Activated T-cell treated with anti-CD3 and anti-CD28 coated beads for 4 hours (primary cell): Measurements from ENCODE around the gene TMBIM1.
"Not testable (repeated sequence)": the region's sequence is repeated elsewhere in the genome, so short reads cannot be mapped to it uniquely, and the experiment has no call there.

Experiments
- DNase-seq: peaks from one replicate; pipeline ENCODE4 v3.0.0-alpha.2; 2020

The TMBIM1 gene

DNA sequence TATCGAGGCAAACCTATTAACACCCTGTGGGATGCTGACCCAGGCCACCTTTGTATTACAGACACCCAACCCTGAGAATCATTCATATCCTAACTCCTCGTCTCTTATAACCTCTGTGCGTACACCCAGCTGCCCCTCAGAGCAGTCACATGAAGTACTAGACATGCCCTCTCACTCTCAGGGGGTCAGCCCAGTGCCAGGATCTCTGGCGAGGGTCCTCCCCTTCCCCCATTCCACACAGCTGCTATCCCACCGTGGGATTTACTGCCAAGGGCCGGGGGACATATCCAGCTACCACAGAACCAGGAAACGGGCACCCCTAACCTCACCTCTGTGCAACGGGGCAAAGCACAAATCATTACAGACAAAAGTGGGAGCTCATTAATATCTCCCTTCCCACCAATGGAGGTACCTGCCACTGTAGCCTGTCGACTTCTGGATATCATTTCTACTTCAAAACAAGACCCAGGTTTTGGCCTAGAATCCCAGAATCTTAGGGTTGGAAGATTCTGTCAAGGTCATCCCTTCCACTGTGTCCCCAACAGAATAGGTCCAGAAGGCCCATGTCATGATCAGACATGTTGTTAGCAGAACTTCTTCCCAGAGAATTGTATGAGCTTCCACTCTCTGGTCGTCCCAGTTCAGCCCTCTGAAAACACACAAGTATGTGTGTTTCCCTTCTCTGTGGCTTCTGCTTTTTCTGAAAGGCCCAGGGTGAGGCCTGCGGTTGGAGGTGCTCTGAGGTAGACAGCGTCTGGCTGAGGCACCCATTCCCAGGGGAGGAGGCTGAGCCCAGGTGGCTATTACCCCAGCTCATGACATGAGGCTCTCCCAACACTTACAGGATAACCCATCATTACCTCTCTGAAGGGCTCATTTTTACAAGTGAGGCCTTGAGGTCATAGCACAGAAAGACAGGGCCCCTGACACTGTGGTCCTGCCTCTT, 1.7 kb downstream of the TMBIM1 start:
- no peak for DNase-seq

DNA sequence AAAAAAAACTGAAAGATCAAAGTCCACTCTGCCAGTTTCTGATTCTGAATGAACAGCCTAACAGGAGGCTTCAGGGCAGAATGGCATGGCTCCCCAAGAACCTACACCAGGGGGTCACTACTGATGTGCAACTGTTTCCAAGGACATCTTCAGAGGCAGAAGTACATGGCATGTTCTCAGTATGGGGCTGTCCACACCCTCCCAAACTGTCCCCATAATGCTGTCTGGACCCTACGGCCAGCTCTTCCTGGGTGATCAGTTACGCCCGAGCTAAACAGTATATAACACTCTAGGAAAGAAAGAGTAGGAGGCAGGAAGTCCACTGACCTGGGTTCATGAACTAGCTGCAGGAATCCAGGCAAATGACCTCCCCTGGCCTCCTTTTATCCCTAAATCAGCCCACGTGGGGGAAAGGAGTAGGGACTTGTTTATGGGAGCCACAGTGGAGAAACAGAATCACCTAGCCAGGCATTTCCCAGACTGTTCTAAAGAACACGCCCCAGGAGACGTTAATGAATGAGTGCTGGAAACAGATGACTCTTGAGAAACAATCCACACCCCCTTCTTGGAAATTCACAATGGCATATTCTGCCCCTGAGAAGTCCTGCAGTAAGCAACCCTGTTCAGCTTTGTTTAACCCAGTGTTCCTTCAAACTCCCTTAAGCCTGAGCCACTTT, 2.5 kb downstream of the TMBIM1 start:
- DNase-seq = no peak

DNA sequence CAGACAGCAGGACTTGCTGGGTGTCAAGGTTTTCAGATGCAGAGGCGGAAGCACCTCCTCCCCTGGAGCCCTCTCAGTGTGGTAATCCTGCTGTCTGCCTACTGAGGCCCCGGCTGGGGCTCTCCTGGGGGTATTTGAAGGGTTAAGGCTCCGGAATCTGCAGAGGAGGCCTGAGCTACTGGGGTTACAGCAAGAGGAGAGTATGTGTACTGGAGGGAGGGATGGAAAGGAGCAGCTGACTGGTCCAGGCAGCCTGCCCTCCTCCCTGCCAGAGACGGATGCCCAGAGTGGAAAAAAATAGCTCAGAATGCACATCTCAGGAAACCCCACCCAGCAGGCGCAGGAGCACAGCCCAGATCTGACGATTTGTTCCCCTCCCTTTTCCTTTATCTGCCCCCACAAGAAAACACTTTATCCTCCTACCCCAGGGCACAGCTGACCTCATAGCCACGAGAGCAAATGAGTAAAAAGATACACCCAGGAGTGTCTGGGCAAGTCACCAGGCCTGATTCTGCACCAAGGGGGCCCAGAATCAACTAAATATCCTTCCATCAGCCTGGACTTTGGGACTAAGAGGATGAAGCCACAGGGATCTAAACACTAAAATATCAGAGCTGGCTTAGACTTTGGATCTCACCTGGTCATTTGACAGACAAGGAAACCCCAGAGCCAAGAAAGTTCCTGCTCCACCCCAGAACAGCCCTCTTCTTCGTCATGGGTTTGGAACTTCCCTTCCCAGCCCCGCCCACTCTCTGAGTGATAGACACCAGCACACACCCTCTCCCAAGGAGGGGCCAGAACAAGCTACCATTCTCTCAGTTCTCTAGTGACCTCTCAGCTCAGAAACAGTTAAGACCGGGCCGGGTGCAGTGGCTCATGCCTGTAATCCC, 5.5 kb downstream of the TMBIM1 start:
- peak; percentile 61 for DNase-seq

DNA sequence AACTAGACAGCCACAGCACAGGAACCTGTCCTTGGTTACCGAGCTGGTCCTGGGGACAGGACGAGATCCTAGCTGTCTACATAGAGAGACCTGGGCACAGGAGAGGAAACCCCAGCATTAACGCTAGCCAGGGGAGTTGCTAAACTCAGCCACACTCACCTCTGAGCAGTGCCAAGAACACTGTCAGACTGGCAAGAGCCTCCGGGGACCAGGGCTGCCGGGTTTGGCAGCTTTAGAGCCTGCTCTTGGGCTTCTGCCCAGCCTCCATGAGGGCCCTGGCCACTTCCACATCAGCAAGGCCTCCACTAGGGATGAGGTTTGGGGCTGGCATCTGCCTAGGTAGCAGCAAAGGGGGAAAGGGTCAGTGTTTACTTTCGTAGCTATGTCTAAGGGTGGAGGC, 6.7 kb downstream of the TMBIM1 start:
- no peak for DNase-seq

DNA sequence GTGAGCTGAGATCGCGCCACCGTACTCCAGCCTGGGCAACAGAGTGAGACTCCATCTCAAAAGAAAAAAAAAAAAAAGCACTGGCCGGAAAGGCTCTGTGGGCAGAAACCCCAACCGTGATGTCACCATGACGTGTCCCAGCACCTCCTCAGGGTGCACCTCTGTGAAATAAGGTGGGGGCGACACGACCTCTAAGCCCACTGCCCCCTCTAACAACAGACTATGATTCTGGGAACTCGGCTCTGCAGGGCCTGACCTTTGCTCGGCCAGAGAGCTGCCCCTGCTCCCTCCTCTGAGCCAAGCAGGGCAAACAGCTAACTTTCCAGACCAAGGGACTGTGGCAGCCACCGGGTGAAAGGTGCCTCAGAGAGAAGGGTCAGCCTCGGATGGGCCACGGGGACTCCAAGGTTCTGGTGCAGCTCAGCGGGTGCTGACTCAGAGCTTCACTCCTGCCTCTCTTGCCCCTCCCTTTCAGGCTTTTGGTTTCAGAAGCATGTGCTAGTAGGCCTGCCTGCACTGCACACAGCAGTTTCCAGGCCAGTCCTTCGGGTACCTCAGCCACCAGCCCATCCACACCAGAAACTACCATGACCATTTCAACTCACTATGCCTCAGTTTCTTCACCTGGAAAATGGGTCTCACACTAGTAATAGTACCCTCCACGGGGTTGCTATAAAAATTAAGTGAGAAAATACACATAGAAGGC, 8.0 kb downstream of the TMBIM1 start:
- DNase-seq = peak; percentile 34

DNA sequence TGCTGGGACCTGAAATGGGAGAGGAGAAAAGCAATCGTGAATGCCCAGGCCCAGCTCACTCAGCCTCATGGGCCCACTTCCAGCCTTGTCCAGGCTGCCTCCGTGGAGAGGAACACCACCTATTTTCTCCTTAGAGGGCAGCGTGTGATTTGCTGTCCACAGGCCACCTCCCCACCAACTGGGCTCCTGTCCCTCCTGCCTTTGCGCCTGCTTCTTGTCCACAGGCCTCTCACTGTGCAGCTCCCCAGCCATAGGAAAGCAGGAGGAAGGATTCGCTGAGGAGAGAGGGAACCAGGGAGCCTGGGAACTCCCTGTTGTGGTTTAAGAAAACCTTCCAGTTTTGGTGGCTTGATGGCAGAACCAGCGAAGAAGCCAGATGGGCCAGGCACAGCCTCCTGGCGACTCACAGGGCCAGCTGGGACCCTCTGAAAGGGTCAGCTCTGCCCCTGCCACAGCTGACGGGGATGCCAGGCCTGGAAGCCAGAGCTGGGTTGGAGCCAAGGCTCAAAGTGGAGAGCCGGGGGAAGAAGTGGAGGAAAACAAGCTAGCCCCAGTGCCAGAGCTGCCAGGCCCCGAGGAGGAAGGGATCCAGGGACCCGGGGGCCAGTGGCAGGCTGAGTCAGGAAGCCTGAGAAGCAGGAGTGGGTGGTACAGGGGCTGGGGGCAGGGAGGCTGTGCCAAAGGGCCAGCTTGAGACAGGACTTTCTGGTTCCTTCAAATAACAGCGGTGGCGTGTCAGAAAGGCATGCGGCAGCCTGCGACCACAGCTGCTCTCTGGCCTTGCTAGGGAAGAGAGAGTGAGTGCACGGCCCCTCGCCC, 9.9 kb downstream of the TMBIM1 start:
- no peak for DNase-seq

DNA sequence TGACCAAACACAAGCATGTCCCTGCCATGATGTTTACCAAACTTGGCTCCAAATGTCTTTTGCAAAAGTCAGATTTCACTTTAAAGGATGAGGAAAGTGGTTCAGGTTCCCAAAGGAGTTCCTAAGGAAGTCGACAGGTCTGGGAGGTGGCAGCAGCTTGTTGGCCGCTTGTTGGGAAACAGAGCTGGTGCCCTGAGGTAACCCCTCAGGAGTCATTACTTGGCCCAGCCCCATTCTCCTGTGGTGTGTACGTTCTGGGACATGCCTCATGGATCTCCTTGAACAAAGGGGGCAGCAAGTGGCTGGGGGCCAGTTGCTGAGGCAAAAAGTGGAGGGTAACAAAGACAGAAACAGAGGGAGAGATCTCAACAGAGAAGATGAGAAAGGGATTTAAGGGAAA, 10.9 kb downstream of the TMBIM1 start:
- no peak for DNase-seq

DNA sequence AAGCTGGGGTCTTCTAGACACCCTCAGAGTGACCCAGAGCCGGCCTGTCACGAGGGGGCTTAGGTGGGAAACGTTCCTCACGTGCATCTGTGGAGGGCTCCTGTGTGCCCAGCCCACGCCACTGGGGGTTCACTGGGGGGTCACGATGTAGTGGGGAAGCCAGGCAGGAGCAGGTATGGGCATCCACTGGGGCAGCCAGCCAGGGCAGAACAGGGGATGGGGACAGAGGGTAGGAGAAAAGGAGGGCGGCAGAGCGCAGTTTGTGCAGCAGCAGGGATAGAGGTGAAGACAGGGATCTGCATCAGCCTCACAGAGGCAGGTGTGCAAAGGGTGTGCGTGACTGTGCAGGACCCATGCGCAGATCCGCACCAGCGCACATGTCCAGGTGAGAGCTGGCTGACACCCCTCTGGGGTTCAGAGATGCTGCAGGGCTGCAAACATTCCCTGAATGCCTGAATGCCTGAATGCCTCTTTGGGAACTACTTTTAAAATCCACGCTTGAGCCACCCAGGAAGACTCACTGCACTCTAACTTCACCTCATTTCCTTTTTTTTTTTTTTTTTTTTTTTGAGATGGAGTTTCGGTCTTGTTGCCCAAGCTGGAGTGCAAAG, 11.9 kb downstream of the TMBIM1 start:
- DNase-seq = no peak

DNA sequence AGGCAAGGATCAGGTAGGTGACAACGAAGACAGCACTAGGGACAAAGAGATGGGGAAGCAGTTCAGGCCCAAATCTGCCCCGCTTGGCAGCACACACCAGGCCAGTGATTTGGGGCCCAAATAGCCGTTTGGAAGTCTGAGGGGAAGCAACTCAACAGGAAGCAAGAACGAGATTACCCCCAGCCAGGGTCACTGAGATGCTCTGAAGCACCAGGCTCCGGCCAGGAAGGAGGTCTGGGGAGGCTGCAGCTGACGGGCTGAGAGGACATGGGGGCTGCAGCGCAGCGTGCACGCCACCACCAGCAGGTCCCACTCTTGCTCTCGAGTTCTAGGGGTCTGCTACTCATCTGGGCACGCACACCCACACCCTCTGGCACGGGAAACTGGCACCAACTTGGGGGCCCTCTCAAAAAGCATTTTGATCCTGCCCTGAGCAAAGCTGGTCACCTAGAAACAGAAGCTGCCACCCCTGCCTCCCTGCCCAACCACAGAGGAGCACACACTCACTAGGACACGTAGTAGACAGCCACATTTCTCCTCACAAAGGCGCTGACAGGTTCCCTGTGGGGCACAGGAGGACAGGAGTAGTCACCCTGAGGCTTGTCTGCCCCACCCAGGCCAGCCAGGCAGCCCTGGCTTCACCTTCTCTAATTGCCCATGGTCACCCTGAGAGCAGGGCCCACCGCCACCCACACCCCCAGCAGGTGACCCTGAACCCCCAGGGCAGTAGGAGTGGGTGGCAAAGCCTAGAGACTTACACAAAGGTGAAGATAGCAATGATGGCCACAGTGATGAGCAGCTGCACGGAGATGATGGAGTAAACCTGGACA, 13.6 kb downstream of the TMBIM1 start:
- DNase-seq = no peak

DNA sequence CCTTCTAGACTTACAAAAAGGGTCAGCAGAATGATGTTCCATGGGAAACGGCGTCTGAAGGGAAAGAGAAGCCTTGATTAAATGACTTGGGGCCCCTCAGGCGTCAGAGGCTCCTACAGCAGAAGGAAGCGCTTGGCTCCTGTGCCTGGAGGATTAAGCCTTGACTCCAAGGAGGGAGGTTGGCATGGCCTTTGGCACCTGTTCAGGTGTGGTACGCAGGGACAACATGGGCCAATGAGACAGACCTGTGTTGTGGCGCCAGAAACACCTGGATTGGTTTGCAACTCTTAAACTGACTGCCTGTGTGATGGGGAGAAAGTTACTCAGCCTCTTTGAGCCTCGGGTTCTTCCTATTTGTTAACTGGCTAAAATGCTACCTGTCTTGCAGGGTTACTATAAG, 14.4 kb downstream of the TMBIM1 start:
- no peak for DNase-seq

DNA sequence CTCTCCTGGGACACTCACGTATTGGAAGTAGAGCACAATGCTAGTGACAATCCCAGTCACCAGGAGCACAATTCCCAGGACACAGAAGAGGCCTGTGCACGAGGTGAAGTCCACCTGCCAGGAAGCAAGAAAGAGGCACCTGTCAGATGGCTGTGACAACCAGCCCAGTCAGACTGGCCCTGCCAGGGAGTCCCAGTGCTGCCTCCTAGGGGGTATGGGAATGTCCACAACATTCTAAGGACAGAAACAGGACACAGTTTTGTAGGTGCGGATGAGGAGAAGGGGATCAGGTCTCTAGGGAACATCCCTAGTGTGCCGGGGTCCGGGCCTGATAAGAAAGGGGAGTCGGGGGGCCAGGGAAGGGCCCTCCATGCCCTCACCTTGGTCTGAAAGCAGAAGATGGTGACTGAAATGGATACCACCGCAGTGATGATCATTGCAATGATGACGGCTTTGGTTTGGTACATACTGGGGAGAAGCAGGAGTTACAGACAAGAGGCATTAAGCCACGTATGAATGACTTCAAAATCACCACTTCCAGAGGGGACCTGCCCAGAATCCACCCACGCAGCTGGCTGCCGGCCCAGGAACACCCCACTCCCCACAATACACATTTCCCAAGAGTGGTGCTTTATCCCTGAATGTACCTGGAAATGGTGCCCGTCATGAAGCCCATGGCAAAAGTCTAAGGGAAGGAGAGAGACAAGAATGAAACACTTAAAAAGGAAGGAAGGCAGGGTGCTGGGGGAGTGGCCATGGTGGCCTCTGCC, 15.1 kb downstream of the TMBIM1 start:
- DNase-seq = no peak

DNA sequence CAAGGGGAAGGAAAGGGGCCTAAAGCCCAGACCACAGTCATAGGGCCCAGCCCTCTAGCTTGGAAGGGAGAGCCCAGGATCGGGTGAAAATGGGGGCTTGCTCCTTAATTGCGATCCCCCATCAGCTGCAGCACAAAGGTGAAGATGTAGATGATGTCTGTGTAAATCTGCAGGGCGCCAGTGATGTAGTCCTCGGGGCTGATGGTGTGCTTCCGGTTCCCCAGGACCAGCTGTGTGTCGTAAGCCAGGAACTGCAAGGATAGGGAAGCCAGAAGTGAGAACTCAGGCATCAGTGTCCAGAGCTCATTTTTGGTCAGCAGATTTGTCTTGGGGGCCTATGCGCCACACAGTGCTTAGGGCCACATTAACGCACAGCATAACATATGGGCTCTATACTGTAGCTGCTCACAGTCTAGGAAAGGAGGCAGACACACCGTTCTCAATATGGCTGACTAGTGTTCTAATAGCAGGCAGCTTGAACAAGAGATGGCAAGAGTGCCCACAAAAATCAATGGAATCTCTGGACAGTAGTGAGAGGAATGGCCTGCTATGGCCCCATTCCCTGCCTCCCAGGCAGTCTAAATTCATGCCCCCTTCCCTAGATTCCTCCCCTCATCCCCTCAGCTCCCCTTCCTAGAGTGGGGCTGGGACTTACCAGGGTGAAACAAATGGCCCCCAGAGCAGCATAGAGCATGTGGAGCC, 16.8 kb downstream of the TMBIM1 start:
- DNase-seq = no peak

DNA sequence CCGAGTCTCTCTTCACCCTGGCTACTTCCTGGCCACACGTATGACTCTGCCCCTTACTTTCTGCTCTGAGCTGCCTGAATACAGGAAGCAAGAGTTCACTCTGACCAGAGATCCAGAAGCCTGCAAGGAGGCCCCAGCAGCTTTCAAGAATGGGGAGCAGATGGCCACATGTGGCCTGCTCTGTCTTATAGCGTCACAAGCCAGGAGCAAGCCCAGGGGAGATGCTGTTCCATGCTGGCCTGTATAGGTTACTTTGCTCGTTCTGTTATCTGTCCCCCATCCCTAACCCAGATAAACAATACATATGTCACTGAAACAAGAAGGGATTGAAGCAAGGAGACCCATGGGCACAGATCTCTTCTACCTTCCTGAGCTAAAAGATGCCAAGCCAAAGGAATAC, 17.7 kb downstream of the TMBIM1 start:
- DNase-seq = no peak

DNA sequence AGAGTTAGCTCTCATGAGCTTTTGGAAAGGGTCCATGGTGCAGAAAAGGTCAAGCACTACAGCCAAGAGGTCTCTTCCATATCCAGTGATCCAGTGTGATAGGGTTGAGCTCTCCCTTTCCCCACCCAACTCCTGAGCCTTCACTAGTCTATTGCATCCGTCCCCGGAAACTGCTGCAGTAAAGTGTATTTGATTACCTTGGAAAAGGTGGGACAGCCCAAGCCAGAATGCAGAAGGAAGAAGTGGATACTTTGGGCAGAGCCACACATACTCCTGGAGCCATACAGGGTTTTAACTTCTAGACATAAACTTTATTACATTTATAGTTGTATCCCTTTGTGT, 18.4 kb downstream of the TMBIM1 start:
- no peak for DNase-seq

DNA sequence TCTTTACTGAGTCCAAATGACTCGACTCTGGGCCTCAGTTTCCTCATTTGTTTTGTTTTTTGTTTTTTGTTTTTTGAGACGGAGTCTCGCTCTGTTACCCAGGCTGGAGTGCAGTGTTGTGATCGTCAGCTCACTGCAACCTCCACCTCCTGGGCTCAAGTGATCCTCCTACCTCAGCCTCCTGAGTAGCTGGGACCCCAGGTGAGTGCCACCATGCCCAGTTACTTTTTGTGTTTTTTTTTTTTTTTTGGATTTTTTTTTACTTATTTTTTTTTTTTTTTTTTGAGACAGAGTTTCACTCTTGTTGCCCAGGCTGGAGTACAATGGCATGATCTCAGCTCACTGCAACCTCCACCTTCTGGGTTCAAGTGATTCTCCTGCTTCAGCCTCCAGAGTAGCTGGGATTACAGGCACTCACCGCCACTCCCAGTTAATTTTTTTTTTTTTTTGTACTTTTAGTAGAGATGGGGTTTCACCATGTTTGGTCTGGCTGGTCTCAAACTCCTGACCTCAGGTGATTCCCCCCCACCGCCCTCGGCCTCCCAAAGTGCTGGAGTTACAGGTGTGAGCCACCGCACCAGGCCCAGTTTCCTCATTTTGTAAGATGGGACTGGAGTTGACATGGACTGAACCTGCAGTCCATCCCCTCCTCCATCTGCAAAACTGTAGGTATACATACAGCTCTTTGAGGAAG, 18.9 kb downstream of the TMBIM1 start:
- not testable (repeated sequence) for DNase-seq

DNA sequence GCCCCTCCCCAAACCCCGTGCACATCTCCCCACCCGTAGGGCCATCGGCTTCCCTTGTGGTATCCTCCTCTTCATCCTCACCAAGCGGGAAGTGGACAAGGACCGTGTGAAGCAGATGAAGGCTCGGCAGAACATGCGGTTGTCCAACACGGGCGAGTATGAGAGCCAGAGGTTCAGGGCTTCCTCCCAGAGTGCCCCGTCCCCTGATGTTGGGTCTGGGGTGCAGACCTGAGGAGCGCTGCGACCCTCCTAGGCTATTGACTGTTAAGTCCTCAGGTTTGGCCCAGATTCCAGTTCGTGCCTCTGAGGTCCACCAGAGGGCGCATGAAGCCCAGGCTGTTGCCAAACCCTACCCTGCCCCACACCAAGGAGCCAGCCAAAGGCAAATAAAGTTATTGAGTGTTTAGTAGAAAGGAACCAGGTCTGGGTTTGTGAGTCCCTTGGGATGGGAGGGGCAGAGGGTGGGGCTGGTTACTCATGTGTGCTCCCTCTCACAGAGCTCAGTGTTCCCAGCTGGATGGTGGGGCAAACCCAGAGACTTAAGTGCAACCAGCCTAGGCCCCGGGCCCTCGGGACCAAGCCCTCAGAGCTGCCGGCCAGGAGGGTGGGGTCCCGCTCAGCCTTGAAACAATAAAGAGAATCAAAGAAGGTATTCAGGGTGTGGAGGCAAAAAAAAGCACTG, 19.6 kb downstream of the TMBIM1 start:
- DNase-seq = peak; percentile 74

DNA sequence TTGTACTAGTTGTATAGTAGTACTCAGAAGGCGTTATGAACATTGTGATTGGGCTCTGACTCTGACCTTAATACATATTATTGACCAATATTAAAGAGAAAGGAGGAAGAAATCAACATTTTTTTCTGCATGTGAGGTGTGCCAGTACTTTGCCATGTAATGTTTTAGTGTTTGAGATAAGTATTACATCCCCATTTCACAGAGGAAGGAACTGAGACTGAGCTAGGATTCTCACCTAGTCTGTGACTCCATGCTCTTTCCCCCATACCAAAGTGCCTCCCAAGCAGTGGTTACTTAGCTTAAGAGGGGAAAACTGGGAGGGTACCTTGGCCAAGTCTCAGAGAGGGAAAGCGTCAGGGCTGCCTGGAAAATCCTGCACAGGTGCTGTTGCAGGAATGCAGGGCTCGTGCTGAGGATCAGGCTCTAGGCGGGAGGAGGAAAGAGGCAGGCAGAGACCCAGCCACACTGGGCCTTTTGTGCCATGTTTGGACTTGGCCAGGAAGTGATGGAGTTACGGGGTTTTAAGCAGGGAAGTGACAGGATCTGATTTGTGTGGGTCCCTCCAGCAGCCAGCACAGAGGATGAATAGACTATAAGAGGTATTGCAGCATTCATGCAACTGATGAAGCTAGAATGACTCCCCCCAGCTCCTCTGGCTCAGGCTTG, 20.3 kb downstream of the TMBIM1 start:
- DNase-seq = no peak
